ENCODE data around the gene COL6A1. TPM values are rescaled to one million over a fixed set of nuclear protein-coding genes. Genes with fewer than 3 reads are reported as not detected.

Gene COL6A1
- total and polyA plus RNA-seq, 2 donors (not counting 3 experiments of a cell fraction or from before 2014, with no cell fraction given) = 30.1 to 42.4 TPM

GRCh38 chr21:45999581-46000181, 18.1 kb downstream of the COL6A1 start:
- Histone ChIP-seq H3K79me2 (ENCODE audit: control insufficient read depth, insufficient read depth, low read length) (no peaks in the 10 kb centered on the region), H4K20me1 (replicated peaks; ENCODE audit: control insufficient read depth, extremely low read depth, insufficient read depth, low read length) (no peaks in the 10 kb centered on the region), H2AFZ (ENCODE audit: low read depth, low read length) (no peak overlapping the region), H3K9ac (replicated peaks; ENCODE audit: extremely low read depth, insufficient read depth, low read length) (no peak overlapping the region), H3K27me3 (ENCODE audit: control insufficient read depth in 2 of 2, insufficient read depth in 2 of 2, low read length in 2 of 2) (no peaks in the 10 kb centered on the region), H3K27ac (ENCODE audit: insufficient read depth, low read depth, low read length) (no peak overlapping the region), H3K4me2 (ENCODE audit: insufficient read depth, low read length) (no peak overlapping the region), H3K4me1 (ENCODE audit: control insufficient read depth, extremely low read depth, insufficient read depth, low read length) (no peaks in the 10 kb centered on the region), H3K4me3 (replicated peaks in 1 of 3; ENCODE audit: insufficient read depth in 1 of 3, low read depth in 1 of 3, low read length in 3 of 3) (no peak overlapping the region), H3K36me3 (ENCODE audit: control insufficient read depth in 2 of 2, extremely low read depth in 1 of 2, insufficient read depth in 2 of 2, low read length in 2 of 2) (no peaks in the 10 kb centered on the region), H3K9me3 (replicated peaks; ENCODE audit: control insufficient read depth, insufficient read depth, low read length) (no peaks in the 10 kb centered on the region), H3K9me1 (replicated peaks; ENCODE audit: control insufficient read depth, extremely low read depth, insufficient read depth, low read length) (no peaks in the 10 kb centered on the region)
- ChIA-PET CTCF (no interaction called here), POLR2A (no interaction called here)
- TF ChIP-seq, protein P1, sequence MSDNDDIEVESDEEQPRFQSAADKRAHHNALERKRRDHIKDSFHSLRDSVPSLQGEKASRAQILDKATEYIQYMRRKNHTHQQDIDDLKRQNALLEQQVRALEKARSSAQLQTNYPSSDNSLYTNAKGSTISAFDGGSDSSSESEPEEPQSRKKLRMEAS (IDR thresholded peaks at IDR 0.05; ENCODE audit: insufficient read depth, insufficient read length) = no peak
- TF ChIP-seq FOS (IDR thresholded peaks at IDR 0.05; ENCODE audit: borderline replicate concordance, insufficient read depth, low read length) = no peak
- no peak for TF ChIP-seq GATA2 (IDR thresholded peaks at IDR 0.05; ENCODE audit: insufficient read depth, insufficient read length, low read depth, low read length)
- TF ChIP-seq CTCF (IDR thresholded peaks at IDR 0.05; ENCODE audit: extremely low read depth in 1 of 2, insufficient read depth in 1 of 2, low read depth in 1 of 2, low read length in 2 of 2) = no peak
- BruUV-seq (replicated peaks) = no TSS peak
- no peak for DNase-seq (ENCODE audit: low read depth, low spot score)
- intact Hi-C loops (cut with micrococcal nuclease) (no loop called here), dilution Hi-C loops (cut with MboI; ENCODE audit: extremely low pct_ligation_motif_present, low sequenced_read_pairs) (no loop called here)
- FAIRE-seq = no peak

GRCh38 chr21:46000182-46000730, 18.7 kb downstream of the COL6A1 start:
- H3K9ac ChIP-seq (replicated peaks; ENCODE audit: extremely low read depth, insufficient read depth, low read length) = no peak overlapping the region
- no peaks in the 10 kb centered on the region for H3K9me1 ChIP-seq (replicated peaks; ENCODE audit: control insufficient read depth, extremely low read depth, insufficient read depth, low read length)
- BruUV-seq (replicated peaks) = no TSS peak
- DNase-seq (ENCODE audit: low read depth, low spot score) (no peak), FAIRE-seq (no peak)
- H3K9me3 ChIP-seq (replicated peaks; ENCODE audit: control insufficient read depth, insufficient read depth, low read length) = no peaks in the 10 kb centered on the region
- H2AFZ ChIP-seq (ENCODE audit: low read depth, low read length) = no peak overlapping the region
- no peak overlapping the region for H3K27ac ChIP-seq (ENCODE audit: insufficient read depth, low read depth, low read length)
- H3K4me2 ChIP-seq (ENCODE audit: insufficient read depth, low read length) = no peak overlapping the region
- dilution Hi-C loops (cut with MboI; ENCODE audit: extremely low pct_ligation_motif_present, low sequenced_read_pairs) (no loop called here), intact Hi-C loops (cut with micrococcal nuclease) (no loop called here)
- TF ChIP-seq JUN (IDR thresholded peaks at IDR 0.05; ENCODE audit: borderline replicate concordance, insufficient read depth, insufficient read length, low read depth) (no peak), GATA2 (IDR thresholded peaks at IDR 0.05; ENCODE audit: insufficient read depth, insufficient read length, low read depth, low read length) (no peak), POLR2A (IDR thresholded peaks at IDR 0.05; ENCODE audit: low read depth, low read length) (no peak), POLR2AphosphoS5 (IDR thresholded peaks at IDR 0.05; ENCODE audit: insufficient read depth, low read depth, low read length) (no peak), CTCF (IDR thresholded peaks at IDR 0.05; ENCODE audit: extremely low read depth in 1 of 2, insufficient read depth in 1 of 2, low read depth in 1 of 2, low read length in 2 of 2) (no peak), FOS (IDR thresholded peaks at IDR 0.05; ENCODE audit: borderline replicate concordance, insufficient read depth, low read length) (no peak), MYC (IDR thresholded peaks at IDR 0.05; ENCODE audit: low read depth, low read length) (no peak), EZH2 (IDR thresholded peaks at IDR 0.05; ENCODE audit: borderline replicate concordance, low read depth, low read length, severe bottlenecking) (no peak)
- TF ChIP-seq, protein P1 (IDR thresholded peaks at IDR 0.05; ENCODE audit: insufficient read depth, insufficient read length) = no peak
- H3K36me3 ChIP-seq (ENCODE audit: control insufficient read depth in 2 of 2, extremely low read depth in 1 of 2, insufficient read depth in 2 of 2, low read length in 2 of 2) = no peaks in the 10 kb centered on the region
- no peaks in the 10 kb centered on the region for H3K27me3 ChIP-seq (ENCODE audit: control insufficient read depth in 2 of 2, insufficient read depth in 2 of 2, low read length in 2 of 2)
- no peaks in the 10 kb centered on the region for H3K4me1 ChIP-seq (ENCODE audit: control insufficient read depth, extremely low read depth, insufficient read depth, low read length)
- CTCF ChIA-PET = no interaction called here
- H3K79me2 ChIP-seq (ENCODE audit: control insufficient read depth, insufficient read depth, low read length) = no peaks in the 10 kb centered on the region
- H3K4me3 ChIP-seq (replicated peaks in 1 of 3; ENCODE audit: insufficient read depth in 1 of 3, low read depth in 1 of 3, low read length in 3 of 3) = no peak overlapping the region
- POLR2A ChIA-PET = no interaction called here
- H4K20me1 ChIP-seq (replicated peaks; ENCODE audit: control insufficient read depth, extremely low read depth, insufficient read depth, low read length) = no peaks in the 10 kb centered on the region

All from endothelial cell of umbilical vein (primary cell).